CD1c-positive myeloid dendritic cell (primary cell): Measurements from ENCODE around the gene C19orf25.

Experiments used
- DNase-seq: peaks from one replicate; pipeline ENCODE4 v3.0.0-alpha.2; 2016; ENCODE audit errors: extremely low spot score

The C19orf25 gene

DNA sequence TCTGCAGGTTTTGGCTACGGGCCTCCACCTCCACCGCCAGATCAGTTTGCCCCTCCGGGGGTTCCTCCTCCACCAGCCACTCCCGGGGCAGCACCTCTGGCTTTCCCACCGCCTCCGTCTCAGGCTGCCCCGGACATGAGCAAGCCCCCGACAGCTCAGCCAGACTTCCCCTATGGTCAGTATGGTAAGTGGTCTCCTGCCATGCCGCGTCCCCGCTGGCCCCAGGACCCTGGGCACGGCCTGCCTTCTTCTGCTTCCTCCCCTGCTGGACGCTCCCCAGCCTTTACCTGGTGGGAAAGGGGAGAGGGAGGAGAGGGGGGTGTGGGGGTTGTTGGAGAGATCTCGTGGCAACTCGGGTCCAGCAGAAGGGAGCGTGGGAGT is 46.5 kb downstream of the C19orf25 start:
- DNase-seq = no peak

GRCh38 chr19:1431759-1432506 is 47.1 kb downstream of the C19orf25 start:
- no peak for DNase-seq

DNA sequence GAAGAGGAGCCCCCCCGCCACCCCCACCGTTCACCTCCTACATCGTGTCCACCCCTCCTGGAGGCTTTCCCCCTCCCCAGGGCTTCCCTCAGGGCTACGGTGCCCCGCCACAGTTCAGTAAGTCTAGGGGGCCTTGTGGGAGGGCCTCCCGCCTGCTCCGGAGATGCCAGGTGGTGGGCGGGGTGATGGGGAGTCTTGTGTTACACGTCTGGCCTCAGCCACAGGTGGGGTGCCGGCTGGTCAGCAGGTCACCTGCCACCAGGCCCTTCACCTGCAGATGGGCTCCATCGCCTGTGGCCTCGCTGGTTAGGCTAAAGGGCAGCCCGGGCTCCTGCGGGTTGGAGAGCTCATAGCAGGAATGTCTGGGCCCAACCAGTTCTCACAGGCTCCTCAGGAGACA is 48.8 kb downstream of the C19orf25 start:
- no peak for DNase-seq

- DNase-seq = no peak
These were observed 49.3 kb downstream of the C19orf25 start for GRCh38 chr19:1429750-1430149.

- DNase-seq = no peak
These were observed 50.1 kb downstream of the C19orf25 start for GRCh38 chr19:1428738-1429391.

DNA sequence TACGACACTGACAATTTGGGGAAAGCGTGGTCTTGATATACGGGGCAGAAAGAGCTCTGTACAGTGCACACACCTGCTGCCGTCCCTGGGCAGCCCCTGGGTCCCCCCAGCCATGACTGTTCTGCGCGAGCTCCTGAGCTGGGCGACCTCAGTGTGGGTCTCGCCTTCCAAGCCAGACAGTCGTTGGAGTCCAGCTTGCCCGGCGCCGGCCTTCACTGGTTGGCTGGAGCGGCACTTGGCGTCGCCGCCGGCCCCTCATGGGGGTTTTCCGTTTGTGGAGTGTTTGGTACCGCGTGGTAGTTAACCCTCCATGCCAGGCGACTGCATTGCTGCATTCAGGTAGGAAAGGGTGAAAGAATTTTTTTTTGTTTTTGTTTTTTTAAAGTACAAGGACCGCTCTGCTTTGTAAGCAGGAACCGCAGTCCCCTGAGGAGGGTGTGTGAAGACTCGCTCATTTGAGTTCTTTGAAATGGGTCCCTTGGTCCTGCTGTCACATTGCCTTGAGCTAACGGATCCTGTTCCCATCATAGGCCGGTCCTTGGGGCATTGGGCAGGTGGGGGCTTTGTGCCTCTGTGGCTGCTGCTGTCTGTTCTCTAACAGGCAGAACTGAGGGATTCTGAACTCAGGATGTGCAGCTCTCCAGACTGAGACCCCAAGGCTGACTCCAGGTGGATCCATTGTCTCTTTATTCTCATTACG is 51.6 kb downstream of the C19orf25 start:
- DNase-seq = no peak

DNA sequence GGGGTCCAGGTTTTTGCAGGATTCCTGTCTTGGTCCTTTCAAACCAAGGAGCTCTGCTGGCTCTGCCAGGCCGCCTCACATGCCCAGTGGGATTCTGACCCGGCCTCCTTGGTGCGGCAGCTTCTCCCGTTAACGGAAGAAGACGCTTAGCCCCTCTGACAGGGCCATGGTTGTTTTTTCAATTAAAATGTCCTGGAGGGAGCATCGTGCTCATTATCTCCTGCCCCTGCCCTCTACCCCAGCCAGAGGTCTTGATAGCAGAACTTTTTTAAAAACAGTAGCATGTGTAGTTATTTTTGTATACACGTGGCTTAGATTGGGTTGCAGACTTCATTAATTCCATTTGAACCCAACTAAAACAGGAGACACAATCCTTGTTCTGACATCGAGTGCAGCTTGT is 52.3 kb downstream of the C19orf25 start:
- no peak for DNase-seq

- DNase-seq = no peak
These were observed 53.1 kb downstream of the C19orf25 start for GRCh38 chr19:1425902-1426301.

- no peak for DNase-seq
These were observed 53.7 kb downstream of the C19orf25 start for GRCh38 chr19:1425102-1425837.

GRCh38 chr19:1424192-1424955 is 54.6 kb downstream of the C19orf25 start:
- DNase-seq = no peak

- DNase-seq = no peak
These were observed 55.4 kb downstream of the C19orf25 start for GRCh38 chr19:1423436-1424191.
